HEK293T (cell line): ENCODE results near the gene RAB27B.

Experiments
- CTCF ChIA-PET: fragments of 350-600 bp; formaldehyde crosslinking; extraction: SDS; loops from one replicate; lab custom pipeline; 2021; ENCODE audit warnings: antibody characterized with exemption, inconsistent platforms; lab: Yijun Ruan, JAX
- POLR2A ChIA-PET: fragments of 350-600 bp; formaldehyde crosslinking; extraction: SDS; loops from one replicate; lab custom pipeline; 2020; ENCODE audit warnings: antibody characterized with exemption, inconsistent platforms; lab: Yijun Ruan, JAX
- DNase-seq: peaks from one replicate; pipeline ENCODE4 v3.0.0; 2012; ENCODE audit warnings: mixed read lengths; ENCODE audit errors: extremely low spot score
- ARNT ChIP-seq: fragments of 450-650 bp; IDR thresholded peaks from 2 replicates; pipeline ENCODE4 v1.6.1; 2017; ENCODE audit warnings: mild to moderate bottlenecking
- BHLHE40 ChIP-seq: fragments of 450-650 bp; IDR thresholded peaks from 2 replicates; pipeline ENCODE4 v1.6.1; 2016; ENCODE audit warnings: mild to moderate bottlenecking, moderate library complexity, borderline replicate concordance
- CTBP1 ChIP-seq: fragments of 450-650 bp; IDR thresholded peaks from 2 replicates; pipeline ENCODE4 v1.6.1; 2016; ENCODE audit warnings: borderline replicate concordance
- ELF4 ChIP-seq: fragments of 450-650 bp; IDR thresholded peaks from 2 replicates; pipeline ENCODE4 v1.6.1; 2017; ENCODE audit warnings: antibody characterized with exemption
- FOXA1 ChIP-seq: fragments of 450-650 bp; IDR thresholded peaks from 2 replicates; pipeline ENCODE4 v1.6.1; 2016; ENCODE audit warnings: mild to moderate bottlenecking
- FOXK2 ChIP-seq: fragments of 450-650 bp; IDR thresholded peaks from 2 replicates; pipeline ENCODE4 v1.6.1; 2016; ENCODE audit warnings: mild to moderate bottlenecking
- FOXM1 ChIP-seq: fragments of 450-650 bp; IDR thresholded peaks from 2 replicates; pipeline ENCODE4 v1.6.1; 2017; ENCODE audit warnings: mild to moderate bottlenecking, borderline replicate concordance
- HDGF ChIP-seq: fragments of 450-650 bp; IDR thresholded peaks from 2 replicates; pipeline ENCODE4 v1.6.1; 2017; ENCODE audit warnings: antibody characterized with exemption, borderline replicate concordance
- L3MBTL2 ChIP-seq: fragments of 450-650 bp; conservative IDR thresholded peaks from 2 replicates; pipeline ENCODE4 v1.6.1; 2016; ENCODE audit warnings: mild to moderate bottlenecking
- LEF1 ChIP-seq: fragments of 450-650 bp; IDR thresholded peaks from 2 replicates; pipeline ENCODE4 v1.6.1; 2017; ENCODE audit warnings: mild to moderate bottlenecking, borderline replicate concordance
- NFRKB ChIP-seq: fragments of 450-650 bp; IDR thresholded peaks from 2 replicates; pipeline ENCODE4 v1.6.1; 2016; ENCODE audit warnings: mild to moderate bottlenecking, moderate library complexity
- SP1 ChIP-seq: fragments of 450-650 bp; IDR thresholded peaks from 2 replicates; pipeline ENCODE4 v1.6.1; 2017
- SUZ12 ChIP-seq: fragments of 450-650 bp; IDR thresholded peaks from 2 replicates; pipeline ENCODE4 v1.6.1; 2016; ENCODE audit warnings: mild to moderate bottlenecking
- TARDBP ChIP-seq: fragments of 450-650 bp; IDR thresholded peaks from 2 replicates; pipeline ENCODE4 v1.6.1; 2016
- ZNF384 ChIP-seq: fragments of 450-650 bp; IDR thresholded peaks from 2 replicates; pipeline ENCODE4 v1.6.1; 2016
- TF ChIP-seq, protein P1 (sequence below): fragments of 450-650 bp; IDR thresholded peaks from 2 replicates; pipeline ENCODE4 v1.6.1; 2016

Gene RAB27B

GRCh38 chr18:54880395-54881105, 52.3 kb downstream of the RAB27B start:
- ChIA-PET POLR2A (no interaction called here), CTCF (no interaction called here)
- no peak for TF ChIP-seq HDGF
- TF ChIP-seq LEF1, result no peak
- no peak for TF ChIP-seq ZNF384
- DNase-seq, result no peak

DNA sequence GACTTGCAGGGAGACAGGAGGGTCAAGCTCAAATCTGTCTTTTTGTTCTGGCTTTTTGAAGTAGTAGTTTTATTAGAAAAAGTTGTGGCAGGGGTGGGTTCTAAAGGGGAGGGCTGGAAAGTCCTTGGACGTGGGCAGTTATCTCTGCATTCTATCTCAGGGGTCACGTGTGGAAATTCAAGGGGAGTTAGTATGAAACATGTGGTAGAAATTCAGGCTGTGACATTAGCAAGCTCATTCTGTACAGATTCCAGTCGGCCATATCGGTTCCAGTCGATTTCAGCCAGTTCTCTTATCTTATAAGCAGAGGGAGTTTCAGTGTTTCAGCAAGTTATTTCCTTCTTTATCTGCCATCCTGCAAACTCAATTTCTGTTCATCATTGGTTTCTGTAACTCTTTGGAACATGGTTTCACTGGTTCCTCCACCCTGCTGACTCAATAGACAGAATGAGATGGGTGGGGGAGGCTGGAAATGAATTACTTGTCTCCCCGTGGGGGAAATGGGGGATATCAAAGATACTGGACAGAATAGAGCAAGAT, 53.0 kb downstream of the RAB27B start:
- ChIA-PET CTCF (no interaction called here), POLR2A (no interaction called here)
- no peak for DNase-seq
- TF ChIP-seq CTBP1 (no peak), FOXK2 (no peak), FOXM1 (no peak), SP1 (no peak), ARNT (no peak), L3MBTL2 (no peak), BHLHE40 (no peak), FOXA1 (no peak), SUZ12 (no peak), HDGF (no peak), ZNF384 (no peak), TARDBP (no peak), LEF1 (no peak), NFRKB (no peak), ELF4 (no peak)
- TF ChIP-seq, protein P1, sequence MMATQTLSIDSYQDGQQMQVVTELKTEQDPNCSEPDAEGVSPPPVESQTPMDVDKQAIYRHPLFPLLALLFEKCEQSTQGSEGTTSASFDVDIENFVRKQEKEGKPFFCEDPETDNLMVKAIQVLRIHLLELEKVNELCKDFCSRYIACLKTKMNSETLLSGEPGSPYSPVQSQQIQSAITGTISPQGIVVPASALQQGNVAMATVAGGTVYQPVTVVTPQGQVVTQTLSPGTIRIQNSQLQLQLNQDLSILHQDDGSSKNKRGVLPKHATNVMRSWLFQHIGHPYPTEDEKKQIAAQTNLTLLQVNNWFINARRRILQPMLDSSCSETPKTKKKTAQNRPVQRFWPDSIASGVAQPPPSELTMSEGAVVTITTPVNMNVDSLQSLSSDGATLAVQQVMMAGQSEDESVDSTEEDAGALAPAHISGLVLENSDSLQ, result no peak

DNA sequence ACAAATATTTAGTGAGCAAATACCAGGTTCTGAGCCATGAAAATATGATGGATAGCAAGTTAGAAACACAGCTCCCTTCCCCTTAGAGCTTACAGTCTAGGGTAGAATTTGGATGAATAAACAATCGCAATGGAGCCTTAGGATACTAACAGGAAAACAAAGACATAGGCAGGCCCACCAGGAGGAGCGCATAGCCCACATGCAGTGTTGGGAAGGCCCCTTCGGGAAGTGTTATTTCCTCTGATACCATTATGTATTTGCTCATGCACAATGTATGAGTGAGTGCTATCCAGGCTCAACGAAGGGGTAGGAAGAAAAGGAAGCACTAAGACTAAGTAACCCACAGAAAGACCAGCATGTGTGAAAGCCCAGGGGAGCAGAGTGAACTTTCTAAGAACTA, 54.0 kb downstream of the RAB27B start:
- CTCF ChIA-PET, result no interaction called here
- no peak for TF ChIP-seq HDGF
- no peak for TF ChIP-seq FOXM1
- no peak for TF ChIP-seq FOXA1
- no peak for TF ChIP-seq CTBP1
- no peak for TF ChIP-seq ELF4
- TF ChIP-seq ARNT, result no peak
- TF ChIP-seq NFRKB, result no peak
- no peak for TF ChIP-seq SP1
- TF ChIP-seq, protein P1, result no peak
- TF ChIP-seq FOXK2, result no peak
- no peak for TF ChIP-seq L3MBTL2
- TF ChIP-seq ZNF384, result no peak
- no peak for TF ChIP-seq BHLHE40
- TF ChIP-seq TARDBP, result no peak
- TF ChIP-seq LEF1, result no peak
- no peak for TF ChIP-seq SUZ12
- DNase-seq, result no peak
- POLR2A ChIA-PET, result no interaction called here

DNA sequence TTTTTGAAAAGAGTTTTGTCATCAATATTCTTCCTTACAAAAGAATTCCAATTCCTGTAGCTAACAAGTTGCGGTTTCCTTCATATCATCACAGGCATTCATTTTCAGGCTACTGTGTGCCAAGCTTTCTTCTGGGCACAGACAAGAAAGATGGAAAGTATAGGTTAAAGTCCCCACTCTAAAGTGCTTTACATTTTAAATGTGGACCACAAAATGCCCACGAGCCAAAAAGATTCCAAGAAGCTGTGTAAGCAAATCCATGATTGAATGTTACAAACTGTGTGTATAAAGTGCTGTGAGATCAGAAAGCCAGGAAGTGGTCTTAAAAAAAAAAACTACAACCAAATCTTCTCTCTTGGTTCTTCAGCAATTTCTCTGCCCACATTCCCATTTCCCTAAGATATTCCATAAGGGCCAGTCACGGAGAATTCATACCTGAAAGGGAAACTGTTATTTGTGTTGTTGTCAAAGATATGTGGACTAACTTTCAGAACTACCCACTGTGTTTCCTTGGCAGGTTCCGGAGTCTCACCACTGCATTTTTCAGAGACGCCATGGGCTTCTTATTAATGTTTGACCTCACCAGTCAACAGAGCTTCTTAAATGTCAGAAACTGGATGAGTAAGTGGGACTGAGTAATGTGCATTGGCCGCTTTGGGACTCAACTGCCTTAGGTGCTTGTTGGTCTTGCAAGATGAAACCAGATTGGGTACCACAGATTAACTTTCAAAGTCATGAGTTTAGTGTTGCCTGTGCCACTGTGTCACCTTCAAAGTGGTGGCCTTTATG, 55.7 kb downstream of the RAB27B start:
- ChIA-PET POLR2A (no interaction called here), CTCF (interaction anchor here (0.6 kb wide), 2 partner anchors 99 to 296 kb away, joined by 3 read pairs; no protein-coding TSS in a partner anchor)
- TF ChIP-seq FOXK2, result no peak
- TF ChIP-seq L3MBTL2, result no peak
- no peak for TF ChIP-seq TARDBP
- no peak for TF ChIP-seq FOXA1
- no peak for DNase-seq

DNA sequence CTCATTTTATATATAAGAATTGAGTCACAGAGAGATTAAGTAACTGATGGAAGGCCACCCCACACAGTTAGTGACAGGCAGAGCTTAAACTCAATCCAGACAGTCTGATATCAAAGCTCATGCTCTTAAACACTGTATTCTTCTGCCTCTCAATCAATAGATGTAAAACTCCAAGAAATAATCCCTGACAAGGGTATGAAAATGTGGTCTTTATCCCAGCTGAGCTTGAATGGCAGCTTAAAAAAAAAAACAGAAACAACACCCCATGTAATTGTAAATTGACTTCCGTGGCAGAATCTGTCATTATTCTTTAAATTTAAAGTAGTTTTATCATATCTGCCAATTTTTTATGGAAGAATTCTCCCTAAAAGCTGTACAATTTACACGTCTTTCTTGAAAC, 60.1 kb downstream of the RAB27B start:
- TF ChIP-seq ARNT (no peak), ELF4 (no peak), FOXM1 (no peak), L3MBTL2 (no peak), SP1 (no peak), FOXK2 (no peak), ZNF384 (no peak), BHLHE40 (no peak), FOXA1 (no peak), NFRKB (no peak)
- TF ChIP-seq, protein P1, result no peak
- no peak for DNase-seq
- ChIA-PET POLR2A (no interaction called here), CTCF (no interaction called here)

DNA sequence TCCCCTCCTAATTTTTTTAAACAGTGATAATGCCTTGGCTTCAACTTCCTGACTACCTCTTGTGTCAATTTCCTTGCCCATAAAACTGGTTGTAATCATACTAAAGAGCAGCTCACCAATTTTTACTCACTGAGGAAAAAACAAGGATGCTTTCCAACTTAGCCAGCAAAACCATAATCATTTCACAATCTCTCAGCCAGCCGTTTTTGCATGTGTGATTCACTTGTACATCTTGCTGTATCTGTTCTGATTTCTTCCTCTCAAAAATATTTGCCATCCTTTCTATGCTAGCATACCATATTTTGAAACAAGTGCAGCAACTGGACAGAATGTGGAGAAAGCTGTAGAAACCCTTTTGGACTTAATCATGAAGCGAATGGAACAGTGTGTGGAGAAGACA, 60.7 kb downstream of the RAB27B start:
- CTCF ChIA-PET, result no interaction called here
- DNase-seq, result no peak
- POLR2A ChIA-PET, result no interaction called here
- no peak for TF ChIP-seq LEF1
- TF ChIP-seq NFRKB, result no peak
- no peak for TF ChIP-seq SP1
- no peak for TF ChIP-seq ARNT
- no peak for TF ChIP-seq ELF4
- TF ChIP-seq CTBP1, result no peak

DNA sequence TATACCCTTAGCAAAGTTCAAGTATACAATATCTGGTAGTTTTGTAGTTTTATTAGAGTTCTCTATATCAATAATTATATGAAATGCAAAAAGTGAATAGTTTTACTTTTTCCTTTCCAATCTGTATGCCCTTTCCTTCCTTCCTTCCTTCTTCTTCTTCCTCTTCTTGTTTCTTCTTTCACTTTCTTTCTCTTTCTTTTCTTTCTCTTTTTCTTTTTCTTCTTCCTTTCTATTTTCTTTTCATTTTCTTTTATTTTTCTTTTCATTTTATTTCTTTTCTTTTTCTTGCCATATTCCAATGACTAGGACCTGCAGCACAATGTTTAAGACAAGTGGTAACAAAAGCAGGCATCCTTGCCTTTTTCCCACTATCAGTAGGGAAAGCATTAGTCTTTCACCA, 71.2 kb downstream of the RAB27B start:
- TF ChIP-seq L3MBTL2, result no peak
- DNase-seq, result no peak
- ChIA-PET POLR2A (no interaction called here), CTCF (no interaction called here)
